HepG2 (cell line): ENCODE measurements around the gene SLC2A4. TPM values are rescaled to one million over a fixed set of nuclear protein-coding genes. Genes with fewer than 3 reads are reported as not detected.
A peak's percentile ranks its signal among the peaks of the same experiment; 100 is the strongest.

Experiments used
- CSRNP2 ChIP-seq: sonication (generic); formaldehyde crosslinking; conservative IDR thresholded peaks from 2 replicates; pipeline ENCODE4 v1.8.0; 2022; ENCODE audit warnings: low read depth, missing genetic modification reagents
- GMEB1 ChIP-seq: sonication (generic); formaldehyde crosslinking; IDR thresholded peaks from 2 replicates; pipeline ENCODE4 v1.5.1; 2020; ENCODE audit warnings: missing genetic modification reagents, mild to moderate bottlenecking, borderline replicate concordance
- NFKB2 ChIP-seq: sonication (generic); formaldehyde crosslinking; IDR thresholded peaks from 2 replicates; pipeline ENCODE4 v1.4.0; 2020; ENCODE audit warnings: missing genetic modification reagents, borderline replicate concordance
- PBX2 ChIP-seq: IDR thresholded peaks from 2 replicates; pipeline ENCODE4 v1.6.1; 2016; ENCODE audit warnings: control low read depth
- POGK ChIP-seq: sonication (generic); formaldehyde crosslinking; conservative IDR thresholded peaks from 2 replicates; pipeline ENCODE4 v1.8.0; 2022; ENCODE audit warnings: mild to moderate bottlenecking, moderate library complexity, missing genetic modification reagents
- SIN3B ChIP-seq: fragments of 150-350 bp; IDR thresholded peaks from 2 replicates; pipeline ENCODE4 v1.6.1; 2014; ENCODE audit warnings: low read length
- SP5 ChIP-seq: IDR thresholded peaks from 2 replicates; pipeline ENCODE4 v1.6.1; 2016; ENCODE audit warnings: low read depth, borderline replicate concordance
- ZBTB4 ChIP-seq: sonication (generic); formaldehyde crosslinking; IDR thresholded peaks from 2 replicates; pipeline ENCODE4 v1.4.0; 2020; ENCODE audit warnings: missing genetic modification reagents, mild to moderate bottlenecking, borderline replicate concordance
- ZFP90 ChIP-seq: sonication (generic); formaldehyde crosslinking; IDR thresholded peaks from 2 replicates; pipeline ENCODE4 v1.8.0; 2022; ENCODE audit warnings: missing genetic modification reagents, mild to moderate bottlenecking, inconsistent platforms, borderline replicate concordance
- ZGPAT ChIP-seq: IDR thresholded peaks from 2 replicates; pipeline ENCODE4 v1.6.1; 2016; ENCODE audit warnings: mild to moderate bottlenecking
- ZMYM3 ChIP-seq: sonication (generic); formaldehyde crosslinking; IDR thresholded peaks from 2 replicates; pipeline ENCODE4 v1.5.1; 2020; ENCODE audit warnings: mild to moderate bottlenecking, missing genetic modification reagents
- ZNF138 ChIP-seq: sonication (generic); formaldehyde crosslinking; IDR thresholded peaks from 2 replicates; pipeline ENCODE4 v1.5.0; 2020; ENCODE audit warnings: mild to moderate bottlenecking, low read depth, missing genetic modification reagents
- ZNF20 ChIP-seq: sonication (generic); formaldehyde crosslinking; IDR thresholded peaks from 2 replicates; pipeline ENCODE4 v1.4.0; 2020; ENCODE audit warnings: mild to moderate bottlenecking, moderate library complexity, missing genetic modification reagents
- ZNF24 ChIP-seq: fragments of 450-650 bp; IDR thresholded peaks from 2 replicates; pipeline ENCODE4 v1.6.1; 2017; ENCODE audit warnings: antibody characterized with exemption, mild to moderate bottlenecking
- ZNF468 ChIP-seq: sonication (generic); formaldehyde crosslinking; IDR thresholded peaks from 2 replicates; pipeline ENCODE4 v1.8.0; 2022; ENCODE audit warnings: mild to moderate bottlenecking, moderate library complexity, missing genetic modification reagents
- ZNF546 ChIP-seq: sonication (generic); formaldehyde crosslinking; conservative IDR thresholded peaks from 2 replicates; pipeline ENCODE4 v1.8.1; 2023; ENCODE audit warnings: mild to moderate bottlenecking, missing genetic modification reagents
- ZNF766 ChIP-seq: sonication (generic); formaldehyde crosslinking; IDR thresholded peaks from 2 replicates; pipeline ENCODE4 v1.5.0; 2020; ENCODE audit warnings: missing genetic modification reagents, borderline replicate concordance
- polyA plus RNA-seq, 8 experiments: library from polyadenylated mRNA; depleted of rRNA in 3 of 8; stranded (reverse) in 7 of 8; unstranded in 1 of 8; fragments of >200 nt; fragmentation: Illumina TruSeq in 4 of 8; extraction: Trizol in 4 of 8; gene quantifications; 2 replicates each; pipeline versions ENCODE4 v1.2.1 to v1.2.3, GENCODE V29; 2011 to 2016; ENCODE audit warnings: low read depth in 4 of 8, missing spikeins in 1 of 8, mixed read lengths in 1 of 8; ENCODE audit not compliant: insufficient read depth in 1 of 8
- total RNA-seq, 5 experiments: library from RNA; depleted of rRNA; stranded (reverse); fragments of >200 nt; fragmentation: Illumina TruSeq; extraction: Trizol; gene quantifications; 2 replicates each; pipeline ENCODE4 v1.2.3, GENCODE V29; 2016; ENCODE audit warnings: low read depth in 1 of 5

The SLC2A4 gene
- total and polyA plus RNA-seq, 2 of the 13 experiments (the other 11 are each of a cell fraction or from before 2014, with no cell fraction given) = 4.9 to 5.8 TPM

GRCh38 chr17:7306911-7307685 lies 25.6 kb downstream of the SLC2A4 start, which contains the start of gene EIF5A (continued):
- TF ChIP-seq ZNF138 (no peak), ZNF468 (no peak), ZNF546 (CRISPR knock-in tag) (no peak), ZMYM3 (no peak), SIN3B (no peak), POGK (0 out of 2 replicates have a peak, but pooled peaks have one; percentile 12), ZNF766 (CRISPR knock-in tag) (no peak), ZNF24 (no peak), ZNF20 (CRISPR knock-in tag) (0 out of 2 replicates have a peak, but pooled peaks have one; percentile 54), CSRNP2 (no peak), PBX2 (no peak; the same call in 1 of the 2 replicates), GMEB1 (peak; percentile 86), ZFP90 (peak; percentile 39; the same call in 1 of the 2 replicates), ZGPAT (CRISPR knock-in tag) (peak; percentile 64), SP5 (CRISPR knock-in tag) (0 out of 2 replicates have a peak, but pooled peaks have one; percentile 3), NFKB2 (CRISPR knock-in tag) (no peak), ZBTB4 (no peak)
